ENCODE results near the gene CCZ1B. TPM values are rescaled to one million over a fixed set of nuclear protein-coding genes. Genes with fewer than 3 reads are reported as not detected.

CCZ1B gene
- 17.3 to 31.9 TPM (median 22.8 TPM) in 5 replicates for total RNA-seq (2022; extraction: Qiagen RNA extraction)

DNA sequence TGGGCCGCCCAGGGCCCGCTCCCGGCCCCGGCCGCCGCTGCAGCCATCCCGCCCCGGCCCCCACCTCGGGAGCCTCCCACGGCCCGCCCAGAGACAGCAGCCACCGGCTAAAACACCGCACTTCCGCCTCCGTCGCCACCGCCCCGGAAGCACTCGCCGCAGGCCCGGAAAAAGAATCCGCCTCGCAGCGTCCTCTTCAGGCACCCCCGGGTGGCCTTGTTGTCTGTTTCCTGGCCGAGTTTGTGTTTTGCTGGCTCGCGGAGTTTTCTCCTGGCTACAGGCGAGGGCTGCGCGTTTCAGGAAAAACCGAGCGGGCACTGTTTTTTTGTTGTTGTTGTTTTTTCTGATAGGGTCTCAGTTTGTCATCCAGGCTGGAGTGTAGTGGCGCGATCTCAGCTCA, at the start of gene CCZ1B:
Gene CCZ1B, minus strand, starts transcription at position 125 of the 400 bp plus-strand sequence. Its CDS starts 78 bp downstream, at position 47.

DNA sequence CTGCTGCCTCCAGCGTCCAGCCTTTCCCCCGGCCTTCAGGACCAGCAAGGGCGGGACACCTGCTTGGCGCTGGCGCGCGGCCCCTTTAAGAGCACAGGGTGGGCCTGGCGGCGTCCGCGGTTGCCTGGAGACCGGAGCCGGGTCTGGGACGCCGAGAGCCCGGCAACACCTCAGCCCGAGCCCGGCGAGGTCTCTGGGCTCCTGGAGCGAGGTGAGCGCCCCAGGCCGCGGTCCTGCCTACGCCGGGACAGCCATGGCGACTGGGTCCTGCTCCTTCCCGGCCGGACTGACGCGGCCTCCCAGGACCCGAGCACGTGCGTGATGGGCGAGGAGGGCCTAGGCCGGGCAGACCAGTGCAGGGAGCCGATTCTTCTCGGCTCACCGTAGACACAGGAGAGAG, 72.1 kb downstream of the CCZ1B start, which contains the start of gene RSPH10B2:
Gene RSPH10B2, plus strand, starts transcription at position 140 of the 400 bp plus-strand sequence. CDS start 3,575 bp downstream, outside the sequence.

Other genes with a start within 250 kb of the CCZ1B start
- 47.2 to 51.2 TPM (median 49.6 TPM) in 5 replicates for gene ZDHHC4, start 248.8 kb downstream of the CCZ1B start, total RNA-seq (2022; extraction: Qiagen RNA extraction)
- gene INTS15, start 236.3 kb downstream of the CCZ1B start, total RNA-seq (2022; extraction: Qiagen RNA extraction) = 22.4 to 26.7 TPM (median 24.8 TPM) in 5 replicates
- 1.9 to 2.8 TPM (median 2.5 TPM) in 5 replicates for gene ZNF853, start 210.7 kb downstream of the CCZ1B start, total RNA-seq (2022; extraction: Qiagen RNA extraction)
- gene ZNF316, start 189.0 kb downstream of the CCZ1B start, total RNA-seq (2022; extraction: Qiagen RNA extraction) = 8.4 to 14.7 TPM (median 13.3 TPM) in 5 replicates
- gene ZNF12, start 119.3 kb downstream of the CCZ1B start, total RNA-seq (2022; extraction: Qiagen RNA extraction) = 8.9 to 11.9 TPM (median 10.5 TPM) in 5 replicates
- 0.06 to 0.08 TPM (median 0.07 TPM) in 3 of 5 replicates, not detected in the others for gene RSPH10B2, start 72.2 kb downstream of the CCZ1B start, total RNA-seq (2022; extraction: Qiagen RNA extraction)